IPS-15b (cell line): ENCODE measurements around the gene ERLIN1.

Experiments used
- H3K27me3 ChIP-seq: one replicate; pipeline ENCODE4 v1.6.1; 2013; ENCODE audit warnings: low read length; ENCODE audit not compliant: control insufficient read depth, insufficient read depth
- H3K36me3 ChIP-seq: one replicate; pipeline ENCODE4 v1.6.1; 2013; ENCODE audit warnings: low read length; ENCODE audit not compliant: control insufficient read depth, insufficient read depth
- H3K4me1 ChIP-seq: one replicate; pipeline ENCODE4 v1.6.1; 2013; ENCODE audit warnings: mild to moderate bottlenecking, low read length; ENCODE audit not compliant: control insufficient read depth, insufficient read depth
- H3K4me3 ChIP-seq: one replicate; pipeline ENCODE4 v1.5.1; 2013; ENCODE audit warnings: low read depth, low read length
- H3K9ac ChIP-seq: one replicate; pipeline ENCODE4 v1.6.1; 2013; ENCODE audit warnings: low read depth, mild to moderate bottlenecking, low read length
- H3K9me3 ChIP-seq: one replicate; pipeline ENCODE4 v1.6.1; 2013; ENCODE audit warnings: mild to moderate bottlenecking, low read length; ENCODE audit not compliant: control insufficient read depth, insufficient read depth

The ERLIN1 gene

DNA sequence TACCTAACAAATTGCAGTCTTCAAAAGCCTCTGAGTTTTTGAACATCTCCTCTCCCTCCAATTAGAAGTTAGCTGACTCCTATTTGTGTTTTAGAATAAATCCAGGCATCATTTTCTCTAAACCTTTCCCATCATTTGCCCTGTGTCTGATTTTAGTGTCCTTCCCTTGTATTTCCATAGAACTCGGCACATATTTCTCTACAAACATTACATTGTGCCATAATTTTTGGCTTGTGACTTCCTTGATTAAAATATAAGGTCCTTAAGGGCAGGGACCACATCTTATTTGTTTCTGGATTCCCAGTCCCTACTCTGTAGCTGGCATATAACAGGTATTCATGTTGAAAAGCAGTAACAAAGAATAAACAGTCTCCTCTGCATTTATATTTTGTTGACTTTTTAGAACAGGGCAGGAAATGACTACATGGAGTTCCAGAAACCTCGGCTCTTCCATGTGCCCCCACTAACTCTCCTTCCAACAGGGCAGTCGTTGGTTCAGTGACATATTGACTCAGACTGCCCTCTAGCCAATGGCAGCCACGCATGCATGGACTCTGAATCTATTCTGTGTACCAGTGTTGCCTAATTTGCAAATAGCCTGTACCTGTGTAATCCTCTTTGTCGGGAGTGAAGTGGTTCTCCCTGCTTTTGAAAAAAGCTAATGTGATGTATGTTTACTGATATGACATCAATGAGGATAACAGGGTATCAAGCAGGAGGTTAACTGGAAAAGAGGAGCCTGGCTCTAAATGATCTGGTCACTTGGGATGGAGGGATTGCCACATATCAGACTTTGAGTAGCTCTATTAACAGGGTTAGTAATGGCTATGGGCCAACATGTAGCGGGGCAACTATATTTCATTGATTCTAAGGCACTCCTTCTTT is 84.4 kb downstream of the ERLIN1 start:
- Histone ChIP-seq H3K27me3 (no peaks in the 10 kb centered on the region), H3K9ac (no peak overlapping the region), H3K4me1 (no peaks in the 10 kb centered on the region), H3K36me3 (no peaks in the 10 kb centered on the region), H3K4me3 (no peak overlapping the region), H3K9me3 (no peaks in the 10 kb centered on the region)

DNA sequence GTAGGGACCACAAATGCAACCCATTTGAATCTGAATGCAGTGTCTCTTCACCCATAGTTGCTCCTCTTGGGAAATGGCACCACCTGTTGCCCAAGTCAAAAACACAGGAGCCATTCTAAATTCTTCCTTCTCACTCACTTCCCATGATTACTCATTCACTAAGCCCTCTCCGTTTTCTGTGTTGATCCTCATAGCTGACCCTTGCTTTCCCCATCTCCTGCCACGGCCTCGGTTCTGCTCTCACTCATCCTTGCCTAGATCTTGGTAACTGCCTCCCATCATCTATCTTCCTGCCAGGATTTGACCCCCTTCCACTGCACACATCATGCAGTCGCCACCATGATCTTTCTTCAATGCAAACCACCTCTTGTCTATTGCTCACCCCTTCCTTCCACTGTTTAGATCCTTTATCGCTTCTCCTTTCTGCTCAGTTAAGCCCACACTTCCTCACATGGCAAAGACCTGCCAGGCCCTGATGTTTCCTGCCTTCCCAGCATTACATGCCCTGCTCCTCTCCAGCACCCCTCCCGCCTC is 85.1 kb downstream of the ERLIN1 start:
- no peaks in the 10 kb centered on the region for H3K27me3 ChIP-seq

More for the DNA sequence above, 85.1 kb downstream of the ERLIN1 start:
- Histone ChIP-seq H3K36me3 (no peaks in the 10 kb centered on the region), H3K4me3 (no peak overlapping the region), H3K4me1 (no peaks in the 10 kb centered on the region), H3K9me3 (no peaks in the 10 kb centered on the region), H3K9ac (no peak overlapping the region)
